ENCODE results near the gene ETNK2.

The ETNK2 gene

GRCh38 chr1:204087893-204088528, 63.8 kb downstream of the ETNK2 start:
- no peak for DNase-seq (ENCODE audit: low read depth)
- TF ChIP-seq, protein P1, sequence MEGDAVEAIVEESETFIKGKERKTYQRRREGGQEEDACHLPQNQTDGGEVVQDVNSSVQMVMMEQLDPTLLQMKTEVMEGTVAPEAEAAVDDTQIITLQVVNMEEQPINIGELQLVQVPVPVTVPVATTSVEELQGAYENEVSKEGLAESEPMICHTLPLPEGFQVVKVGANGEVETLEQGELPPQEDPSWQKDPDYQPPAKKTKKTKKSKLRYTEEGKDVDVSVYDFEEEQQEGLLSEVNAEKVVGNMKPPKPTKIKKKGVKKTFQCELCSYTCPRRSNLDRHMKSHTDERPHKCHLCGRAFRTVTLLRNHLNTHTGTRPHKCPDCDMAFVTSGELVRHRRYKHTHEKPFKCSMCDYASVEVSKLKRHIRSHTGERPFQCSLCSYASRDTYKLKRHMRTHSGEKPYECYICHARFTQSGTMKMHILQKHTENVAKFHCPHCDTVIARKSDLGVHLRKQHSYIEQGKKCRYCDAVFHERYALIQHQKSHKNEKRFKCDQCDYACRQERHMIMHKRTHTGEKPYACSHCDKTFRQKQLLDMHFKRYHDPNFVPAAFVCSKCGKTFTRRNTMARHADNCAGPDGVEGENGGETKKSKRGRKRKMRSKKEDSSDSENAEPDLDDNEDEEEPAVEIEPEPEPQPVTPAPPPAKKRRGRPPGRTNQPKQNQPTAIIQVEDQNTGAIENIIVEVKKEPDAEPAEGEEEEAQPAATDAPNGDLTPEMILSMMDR (IDR thresholded peaks at IDR 0.05; ENCODE audit: low read length, missing control alignments), result no peak
- no peak overlapping the region for H3K4me3 ChIP-seq (replicated peaks; ENCODE audit: low read depth, low read length)

GRCh38 chr1:204087181-204087892, 64.5 kb downstream of the ETNK2 start:
- H3K4me3 ChIP-seq (replicated peaks; ENCODE audit: low read depth, low read length), result no peak overlapping the region
- TF ChIP-seq, protein P1 (IDR thresholded peaks at IDR 0.05; ENCODE audit: low read length, missing control alignments), result no peak
- DNase-seq (ENCODE audit: low read depth), result no peak

DNA sequence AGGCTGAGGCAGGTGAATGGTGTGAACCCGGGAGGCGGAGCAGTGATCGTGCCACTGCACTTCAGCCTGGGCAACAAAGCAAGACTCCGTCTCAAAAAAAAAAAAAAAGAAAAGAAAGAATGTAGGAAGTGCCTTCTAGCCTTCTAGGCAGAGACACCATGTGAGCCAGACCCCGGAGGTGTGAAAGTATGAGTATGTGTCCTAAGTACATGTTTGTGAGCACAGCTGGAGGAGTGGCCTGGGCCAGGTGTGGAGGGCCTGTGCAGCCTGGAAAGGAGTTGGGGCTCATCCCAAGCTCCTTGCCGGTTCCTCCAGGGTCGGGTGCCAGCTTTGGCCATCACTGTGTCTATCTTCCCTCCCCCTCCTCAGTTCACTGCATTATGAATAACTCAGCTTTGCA, 66.0 kb downstream of the ETNK2 start:
- H3K4me3 ChIP-seq (replicated peaks; ENCODE audit: low read depth, low read length), result no peak overlapping the region
- TF ChIP-seq, protein P1 (IDR thresholded peaks at IDR 0.05; ENCODE audit: low read length, missing control alignments), result no peak
- DNase-seq (ENCODE audit: low read depth), result no peak

- TF ChIP-seq, protein P1 (IDR thresholded peaks at IDR 0.05; ENCODE audit: low read length, missing control alignments), result no peak
- H3K4me3 ChIP-seq (replicated peaks; ENCODE audit: low read depth, low read length), result no peak overlapping the region
- DNase-seq (ENCODE audit: low read depth), result no peak
Observed at GRCh38 chr1:204084247-204084772, 67.5 kb downstream of the ETNK2 start.

DNA sequence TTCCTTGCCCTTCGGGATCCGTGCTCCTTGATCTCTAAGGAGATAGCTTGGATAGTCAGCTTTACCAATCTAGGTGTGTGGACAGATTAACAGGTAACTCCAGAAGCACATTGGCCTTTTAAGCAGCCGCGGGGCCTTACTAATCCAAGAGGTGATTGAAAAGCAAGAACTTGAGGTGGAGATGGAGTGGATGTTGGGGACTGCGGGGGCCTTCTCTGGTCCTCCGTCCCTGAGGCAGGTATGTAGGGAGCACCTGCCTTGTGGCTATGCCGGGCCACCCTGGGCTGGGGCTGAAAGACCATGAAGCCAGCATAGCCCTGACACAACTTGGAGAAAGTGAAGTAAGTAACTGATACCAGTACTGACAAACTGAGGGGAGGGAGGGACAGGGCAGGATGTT, 68.4 kb downstream of the ETNK2 start:
- DNase-seq (ENCODE audit: low read depth), result no peak
- no peak overlapping the region for H3K4me3 ChIP-seq (replicated peaks; ENCODE audit: low read depth, low read length)
- TF ChIP-seq, protein P1 (IDR thresholded peaks at IDR 0.05; ENCODE audit: low read length, missing control alignments), result no peak

GRCh38 chr1:204081791-204082513, 69.9 kb downstream of the ETNK2 start:
- TF ChIP-seq, protein P1 (IDR thresholded peaks at IDR 0.05; ENCODE audit: low read length, missing control alignments), result no peak
- DNase-seq (ENCODE audit: low read depth), result no peak
- no peak overlapping the region for H3K4me3 ChIP-seq (replicated peaks; ENCODE audit: low read depth, low read length)

Data from fibroblast of pulmonary artery (primary cell).